Activated CD4-positive, alpha-beta T cell treated with anti-CD3 and anti-CD28 coated beads, Interleukin-2, amount 50 U/mL, for 24 hours (primary cell): ENCODE data around the gene TOR1B.

Experiments
- DNase-seq, 2 donors: peaks; one replicate each; pipeline ENCODE4 v3.0.0-alpha.2; 2020; ENCODE audit warnings: low read depth in 1 of 2, low spot score in 1 of 2

TOR1B gene

GRCh38 chr9:129840034-129840433 is 37.0 kb downstream of the TOR1B start:
- DNase-seq = no peak

- DNase-seq = no peak
Observed at GRCh38 chr9:129841071-129841470, 38.1 kb downstream of the TOR1B start.

- DNase-seq = no peak
Observed at GRCh38 chr9:129845373-129845772, 42.4 kb downstream of the TOR1B start.

- DNase-seq = no peak
Observed at GRCh38 chr9:129848712-129849441, 45.9 kb downstream of the TOR1B start.

GRCh38 chr9:129849901-129850300 is 46.9 kb downstream of the TOR1B start:
- DNase-seq = no peak

GRCh38 chr9:129850821-129851550 is 48.0 kb downstream of the TOR1B start:
- DNase-seq = no peak

- DNase-seq = no peak
Observed at GRCh38 chr9:129851821-129852220, 48.8 kb downstream of the TOR1B start.

- no peak for DNase-seq
Observed at GRCh38 chr9:129852579-129852978, 49.6 kb downstream of the TOR1B start.

GRCh38 chr9:129853614-129854013 is 50.6 kb downstream of the TOR1B start:
- DNase-seq = no peak

- DNase-seq = no peak
Observed at GRCh38 chr9:129854588-129855110, 51.7 kb downstream of the TOR1B start.

- no peak for DNase-seq
Observed at GRCh38 chr9:129857207-129857606, 54.2 kb downstream of the TOR1B start.

- no peak for DNase-seq
Observed at GRCh38 chr9:129858167-129858962, 55.4 kb downstream of the TOR1B start.
